GM18520 (cell line): ENCODE results near the gene PRCD.

Experiments used
- ATAC-seq: cut with Tn5 transposase; IDR thresholded peaks from one replicate; pipeline ENCODE4 v1.9.1; 2021; ENCODE audit not compliant: unreplicated experiment

PRCD gene

DNA sequence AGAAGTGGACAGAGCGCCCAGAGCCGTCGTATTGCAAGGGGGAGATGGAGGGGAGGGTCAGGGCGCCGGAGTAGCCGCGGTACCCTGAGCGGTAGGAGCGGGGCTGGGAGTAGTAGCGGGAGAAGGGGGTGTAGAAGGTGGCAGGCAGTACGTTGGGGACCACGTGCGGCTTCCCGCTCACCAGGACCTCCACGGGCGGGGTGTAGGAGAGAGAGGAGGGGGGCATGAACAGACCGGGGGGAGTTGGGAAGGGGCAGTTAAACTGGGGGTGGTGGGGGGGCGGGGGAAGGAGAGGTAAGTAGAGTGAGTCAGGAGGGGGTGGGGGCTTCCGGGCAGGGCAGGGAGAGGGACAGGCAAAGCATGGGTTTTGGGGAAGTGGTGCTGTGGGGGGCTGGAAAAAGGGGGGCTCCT lies 29.0 kb downstream of the PRCD start:
- ATAC-seq, result no peak

DNA sequence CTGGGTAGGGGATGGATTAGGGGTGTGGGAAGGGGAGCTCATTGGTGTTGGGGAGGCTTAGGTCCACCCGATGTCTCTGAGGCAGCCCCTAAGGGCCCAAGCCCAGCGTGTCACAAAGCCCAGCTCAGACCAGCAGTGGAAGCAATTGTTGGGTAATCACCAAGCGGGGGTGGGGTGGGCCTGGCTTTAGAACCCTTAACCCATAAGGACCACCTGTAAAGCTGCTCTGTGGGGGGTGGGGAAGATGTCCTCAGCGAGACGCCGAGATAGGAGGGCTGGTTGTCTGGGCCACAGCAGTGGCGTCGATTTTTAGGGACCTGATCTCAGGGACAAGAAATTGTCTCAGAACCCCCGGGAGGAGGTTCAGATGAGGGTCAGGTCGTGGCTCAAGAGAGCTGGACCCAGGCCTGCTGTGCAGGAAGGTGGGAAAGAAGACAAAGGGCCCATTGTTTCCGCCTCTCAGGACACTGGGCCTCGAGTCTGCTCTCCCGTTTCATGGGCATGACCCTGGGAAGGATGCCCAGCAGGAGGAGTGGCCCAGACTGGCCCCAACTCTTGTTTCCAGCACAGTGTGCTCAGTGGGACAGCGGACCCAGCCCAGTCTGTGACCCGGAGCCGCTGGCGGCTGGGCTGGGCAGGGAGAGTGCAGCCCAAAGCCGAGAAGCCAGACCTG lies 29.9 kb downstream of the PRCD start:
- ATAC-seq, result no peak

DNA sequence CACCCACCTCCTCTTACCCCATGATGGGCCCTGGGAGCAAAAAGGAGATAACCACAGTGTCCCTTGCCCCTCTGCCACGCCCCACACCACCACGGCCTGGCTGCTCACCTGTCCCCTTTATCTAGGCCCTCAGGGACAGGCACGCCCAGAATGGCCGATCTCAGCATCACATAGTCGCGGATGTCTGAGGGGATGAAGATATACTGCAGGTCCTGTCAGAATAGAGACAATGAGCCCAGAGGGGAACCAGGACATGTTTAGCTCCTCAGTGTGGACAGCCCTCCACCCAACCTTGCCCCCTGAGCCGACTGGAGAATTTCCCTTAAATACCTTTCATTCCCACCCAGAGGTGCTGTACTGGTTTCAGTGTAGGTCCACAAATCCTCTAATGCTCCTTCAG lies 30.6 kb downstream of the PRCD start:
- ATAC-seq, result no peak

DNA sequence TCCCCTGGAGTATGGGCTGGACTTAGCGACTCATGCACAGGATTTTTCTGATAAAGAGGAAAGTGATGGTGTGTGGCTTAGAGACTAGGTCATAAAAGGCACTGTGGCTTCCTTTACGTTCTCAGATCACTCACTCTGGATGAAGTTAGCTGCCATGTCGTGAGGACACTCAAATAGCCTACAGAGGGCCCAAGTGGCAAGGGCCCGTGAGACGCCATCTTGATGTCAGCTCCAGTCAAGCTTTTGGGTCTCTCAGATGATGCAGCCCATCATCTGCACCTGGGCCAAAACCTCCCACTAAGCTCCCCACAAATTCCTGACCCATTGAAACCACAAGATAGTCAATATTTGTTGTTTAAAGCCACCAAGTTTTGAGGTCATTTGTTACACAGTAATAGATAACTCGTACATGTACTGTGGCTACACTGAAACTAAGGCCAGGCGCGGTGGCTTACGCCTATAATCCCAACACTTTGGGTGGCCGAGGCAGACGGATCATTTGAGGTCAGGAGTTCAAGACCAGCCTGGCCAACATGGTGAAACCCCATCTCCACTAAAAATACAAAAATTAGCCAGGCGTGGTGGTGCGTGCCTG lies 31.1 kb downstream of the PRCD start:
- ATAC-seq, result no peak

DNA sequence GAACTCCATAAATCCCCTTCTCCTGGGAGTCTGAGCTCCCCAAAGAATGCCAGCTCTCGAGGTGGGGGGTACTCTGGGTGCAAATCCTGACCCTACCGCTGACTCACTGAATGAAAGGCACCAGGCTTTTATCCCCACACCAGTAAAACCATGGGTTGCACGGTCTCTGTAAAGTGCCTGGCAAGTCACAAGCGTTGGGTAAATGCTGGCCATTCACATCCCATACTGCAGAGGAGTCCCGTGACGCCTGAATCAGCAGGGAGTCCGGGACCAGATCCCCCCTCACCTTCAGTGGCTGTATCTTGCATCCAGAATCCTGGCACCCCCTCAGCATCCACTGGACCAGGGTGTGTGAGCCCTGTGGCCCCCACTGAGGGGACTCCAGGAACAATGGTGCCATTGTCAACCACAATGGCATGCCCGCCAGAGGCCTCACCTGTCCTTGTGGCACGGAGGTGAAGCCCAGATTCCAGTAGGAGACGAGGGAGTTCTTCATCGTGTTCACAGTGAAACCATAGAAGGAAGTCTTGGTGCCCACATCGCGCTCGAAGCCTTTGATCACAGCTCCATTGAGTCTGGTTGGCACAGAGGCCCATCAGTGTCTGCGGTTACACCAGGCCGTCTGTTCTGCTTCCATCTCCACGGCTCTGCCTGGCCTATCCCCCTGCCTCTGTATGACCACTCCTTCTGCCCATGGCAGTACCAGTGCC lies 32.5 kb downstream of the PRCD start:
- no peak for ATAC-seq

DNA sequence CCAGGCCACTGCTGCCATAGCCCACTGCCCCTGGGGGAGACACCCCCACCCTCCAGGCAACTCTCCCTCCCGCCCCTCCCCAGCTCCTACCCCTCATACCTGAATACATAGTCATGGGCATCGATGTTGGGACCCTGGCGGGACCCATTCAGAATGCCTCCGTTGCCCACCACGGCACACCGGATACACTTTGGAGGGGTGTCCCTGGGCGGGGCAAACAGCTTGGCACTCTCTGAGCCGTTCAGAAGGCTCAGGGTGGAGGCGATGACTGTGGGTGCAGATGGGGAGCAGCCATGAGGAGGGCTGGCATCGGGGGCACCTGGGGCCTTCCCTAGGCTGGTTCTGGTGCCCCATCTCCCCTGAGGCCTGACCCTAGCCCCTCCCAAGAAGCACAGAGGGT lies 33.3 kb downstream of the PRCD start:
- ATAC-seq, result no peak

DNA sequence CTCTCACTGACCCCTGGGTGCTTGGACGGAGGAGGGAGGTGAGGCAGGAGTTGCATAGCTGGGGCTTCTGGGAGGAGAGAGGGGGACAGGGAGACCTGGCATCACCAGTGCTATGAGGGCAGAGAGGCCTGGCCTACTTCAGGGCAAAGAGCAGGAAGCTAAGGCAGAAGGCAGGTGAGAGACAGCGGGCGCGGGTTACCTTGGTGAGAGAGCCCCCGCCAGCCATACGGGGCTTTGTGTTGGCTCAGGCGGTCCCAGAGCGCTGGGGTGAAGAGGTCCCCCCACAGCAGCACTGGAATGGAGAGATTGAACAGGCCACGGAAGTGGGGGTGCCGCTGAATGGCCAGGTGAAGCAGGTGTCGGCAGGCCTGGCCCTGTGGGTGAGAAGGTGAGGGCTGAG lies 34.3 kb downstream of the PRCD start:
- no peak for ATAC-seq

DNA sequence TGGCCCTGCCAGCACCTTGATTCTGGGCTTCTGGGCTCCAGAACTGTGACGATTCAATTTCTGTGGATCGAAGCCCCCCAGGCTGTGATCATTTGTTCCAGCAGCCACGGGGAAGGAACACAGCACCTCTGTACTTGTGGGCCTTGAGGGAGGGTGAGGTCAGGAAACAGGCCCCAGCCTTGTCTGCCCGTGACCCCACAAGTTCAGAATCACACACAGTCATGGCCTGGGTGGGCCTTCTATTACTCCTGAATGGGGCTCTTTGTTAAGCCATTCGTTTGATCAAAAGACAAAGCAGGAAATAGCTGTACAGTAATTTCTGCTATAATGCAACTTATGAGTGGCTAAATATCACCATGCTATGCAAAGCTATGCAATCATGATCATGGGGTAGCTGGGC lies 35.7 kb downstream of the PRCD start:
- ATAC-seq, result no peak

DNA sequence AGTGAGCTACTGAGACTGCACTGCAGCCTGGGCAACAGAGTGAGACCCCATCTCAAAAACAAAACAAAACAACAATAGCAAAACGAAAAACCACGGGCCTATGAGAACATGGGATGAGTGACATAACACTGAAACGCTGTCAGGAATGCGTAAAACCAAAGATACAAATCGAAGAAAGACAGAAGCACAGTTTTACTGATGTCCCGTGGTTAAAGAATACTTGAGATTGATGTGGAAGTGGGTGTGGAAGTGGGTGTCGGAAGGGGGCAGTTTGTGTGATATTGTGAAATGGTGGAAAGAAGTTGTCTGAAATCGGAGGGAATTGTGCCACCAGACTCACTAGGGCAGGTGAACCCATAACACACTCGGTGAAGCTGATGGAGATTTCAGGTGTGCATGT lies 36.3 kb downstream of the PRCD start:
- no peak for ATAC-seq

DNA sequence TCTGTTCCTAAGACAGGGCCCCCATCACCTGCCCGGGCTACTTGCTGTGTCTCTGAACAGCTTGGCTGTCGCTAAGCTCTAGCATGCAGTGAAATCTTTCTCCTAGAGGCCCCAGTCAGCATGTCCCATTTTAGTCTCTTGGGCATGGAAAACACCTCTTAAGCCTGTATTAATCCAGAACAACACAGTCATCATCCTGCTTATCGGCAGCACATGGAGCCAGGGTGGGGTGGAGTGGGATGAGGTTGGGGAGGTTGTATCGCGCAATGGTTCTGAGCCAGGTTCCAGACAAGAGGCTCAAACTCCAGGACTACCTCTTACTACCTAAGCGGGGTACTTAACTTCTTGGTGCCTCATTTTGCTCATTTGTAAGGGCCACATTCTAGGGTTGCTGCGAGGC lies 38.0 kb downstream of the PRCD start:
- ATAC-seq, result no peak

DNA sequence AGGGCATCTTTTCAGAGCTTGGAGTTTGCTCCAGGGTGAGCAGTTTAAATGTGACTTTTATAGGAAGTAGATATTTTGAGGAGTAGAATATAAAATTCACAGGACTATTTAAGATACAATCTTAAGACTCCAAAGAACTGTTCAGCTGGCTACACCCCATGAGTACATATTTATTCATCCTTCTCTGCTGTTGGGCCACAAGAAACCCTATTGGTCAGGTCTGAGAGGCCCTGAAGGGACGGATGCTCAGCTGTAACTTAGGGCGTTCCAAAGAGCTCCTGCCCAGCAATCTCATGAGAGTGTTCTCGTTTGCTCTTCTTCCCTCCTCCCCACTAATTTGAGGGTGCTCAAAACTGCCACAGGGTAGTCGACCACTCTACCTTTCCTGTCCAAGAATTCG lies 38.5 kb downstream of the PRCD start:
- no peak for ATAC-seq

DNA sequence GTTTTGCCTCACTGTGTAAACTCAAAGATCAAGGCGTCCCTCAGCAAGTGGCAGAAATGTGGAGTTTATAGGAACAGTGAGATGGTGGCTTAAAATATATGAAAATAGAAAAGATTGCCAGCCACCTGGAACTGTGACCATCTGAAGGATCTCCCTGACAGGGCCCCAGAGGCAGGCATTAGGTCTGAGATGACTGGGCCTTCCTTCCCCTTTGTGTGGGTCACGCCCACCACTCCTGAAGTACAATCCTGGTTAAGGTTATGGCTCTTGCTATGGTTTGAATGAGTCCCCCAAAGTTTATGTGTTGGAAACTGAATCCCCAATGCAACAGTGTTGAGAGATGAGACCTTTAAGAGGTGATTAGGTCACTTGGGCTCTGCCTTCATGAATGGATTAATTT lies 39.4 kb downstream of the PRCD start:
- ATAC-seq, result no peak

DNA sequence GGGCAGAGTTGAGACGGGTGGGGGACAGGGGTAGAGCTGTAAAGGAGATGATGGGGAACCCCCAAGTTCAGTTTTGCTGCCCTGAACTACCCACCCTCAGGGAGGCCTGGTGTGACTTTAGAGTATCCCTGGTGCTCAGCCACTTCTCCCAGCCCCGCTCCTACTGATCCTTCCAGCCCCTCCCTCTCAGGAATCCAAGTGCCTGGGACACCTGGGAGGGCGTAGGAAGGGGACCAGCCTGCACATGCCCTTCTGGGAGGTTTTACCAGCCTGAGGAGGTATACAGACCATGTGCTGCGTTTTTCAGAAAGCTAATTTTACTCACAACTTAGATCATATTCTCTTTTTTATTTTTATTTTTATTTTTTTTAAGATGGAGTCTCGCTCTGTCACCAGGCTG lies 41.7 kb downstream of the PRCD start:
- ATAC-seq, result no peak

DNA sequence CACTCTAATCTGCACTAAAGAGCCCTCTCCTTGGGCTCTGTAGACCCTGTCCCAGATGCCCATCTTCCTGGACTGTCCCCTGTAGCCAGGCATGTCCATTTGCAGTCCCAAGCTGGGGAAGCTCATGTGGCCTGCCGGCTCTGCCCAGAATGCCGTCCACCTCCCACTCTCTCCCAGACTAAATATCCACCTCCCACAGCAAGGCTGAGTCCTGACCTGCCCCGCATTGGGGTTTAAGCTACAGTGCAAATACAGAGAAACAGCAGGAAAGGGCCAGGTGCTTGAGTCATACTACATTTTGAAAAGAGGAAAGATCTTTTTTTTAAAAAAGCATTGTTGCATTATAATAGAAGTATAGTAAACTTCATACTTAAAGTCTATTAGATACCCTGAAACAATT lies 42.8 kb downstream of the PRCD start:
- no peak for ATAC-seq

DNA sequence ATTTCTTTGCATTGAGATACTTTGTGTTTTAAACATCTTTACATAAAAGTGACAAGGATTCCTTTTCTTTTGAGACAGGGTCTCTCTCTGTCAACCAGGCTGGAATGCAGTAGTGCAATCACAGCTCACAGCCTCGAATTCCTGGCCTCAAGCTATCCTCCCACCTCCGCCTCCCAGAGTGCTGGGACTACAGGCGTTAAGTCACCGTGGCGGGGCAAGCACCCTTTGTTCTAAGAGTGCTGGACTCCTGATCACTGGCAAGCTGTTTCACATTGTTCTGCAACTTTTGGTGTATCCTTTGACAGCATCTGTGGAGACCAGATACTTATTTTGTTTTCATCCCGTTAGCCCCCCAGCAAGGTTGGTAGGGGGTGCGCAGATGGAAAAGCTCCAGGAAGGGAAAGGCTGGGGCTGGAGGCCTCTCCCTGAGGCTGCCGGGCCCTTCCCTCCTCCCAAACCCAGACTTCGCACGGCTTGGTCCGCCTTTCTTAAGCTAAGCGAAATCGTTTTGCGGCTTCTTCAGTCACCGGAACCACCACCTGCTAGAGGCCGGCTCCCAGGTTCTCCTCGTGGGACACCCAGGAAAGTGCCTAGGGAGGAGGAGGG lies 44.7 kb downstream of the PRCD start:
- ATAC-seq, result no peak

DNA sequence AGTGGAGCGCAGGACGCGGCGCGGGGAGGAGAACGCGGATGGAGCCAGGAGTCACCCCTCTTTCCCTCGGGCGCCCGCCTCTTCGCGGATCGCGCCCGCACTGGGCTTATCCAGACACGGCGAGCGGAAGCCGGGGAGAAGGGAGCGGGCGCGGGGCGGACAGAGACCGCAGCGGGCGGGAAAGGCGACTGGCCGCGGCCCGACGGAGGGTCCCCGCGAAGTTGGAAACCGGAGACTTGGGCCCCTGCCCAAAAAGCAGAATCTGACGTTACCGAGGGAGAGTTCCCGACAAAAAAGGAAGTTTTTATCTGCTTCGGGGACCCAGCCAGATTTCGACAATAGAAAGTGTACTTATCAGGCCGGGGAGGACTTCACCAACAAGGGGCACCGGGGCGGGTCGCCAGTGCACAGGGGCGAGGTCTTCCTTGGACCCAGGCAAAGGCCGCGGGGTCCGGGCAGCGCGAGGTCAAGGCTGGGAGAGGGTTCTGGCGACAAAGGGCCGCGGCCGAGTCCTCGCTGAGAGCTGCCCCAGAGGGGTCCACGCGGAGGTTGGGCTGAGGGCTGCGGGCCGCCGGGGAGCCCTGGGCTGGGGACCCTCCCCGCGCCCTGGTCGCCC lies 45.3 kb downstream of the PRCD start:
- no peak for ATAC-seq

DNA sequence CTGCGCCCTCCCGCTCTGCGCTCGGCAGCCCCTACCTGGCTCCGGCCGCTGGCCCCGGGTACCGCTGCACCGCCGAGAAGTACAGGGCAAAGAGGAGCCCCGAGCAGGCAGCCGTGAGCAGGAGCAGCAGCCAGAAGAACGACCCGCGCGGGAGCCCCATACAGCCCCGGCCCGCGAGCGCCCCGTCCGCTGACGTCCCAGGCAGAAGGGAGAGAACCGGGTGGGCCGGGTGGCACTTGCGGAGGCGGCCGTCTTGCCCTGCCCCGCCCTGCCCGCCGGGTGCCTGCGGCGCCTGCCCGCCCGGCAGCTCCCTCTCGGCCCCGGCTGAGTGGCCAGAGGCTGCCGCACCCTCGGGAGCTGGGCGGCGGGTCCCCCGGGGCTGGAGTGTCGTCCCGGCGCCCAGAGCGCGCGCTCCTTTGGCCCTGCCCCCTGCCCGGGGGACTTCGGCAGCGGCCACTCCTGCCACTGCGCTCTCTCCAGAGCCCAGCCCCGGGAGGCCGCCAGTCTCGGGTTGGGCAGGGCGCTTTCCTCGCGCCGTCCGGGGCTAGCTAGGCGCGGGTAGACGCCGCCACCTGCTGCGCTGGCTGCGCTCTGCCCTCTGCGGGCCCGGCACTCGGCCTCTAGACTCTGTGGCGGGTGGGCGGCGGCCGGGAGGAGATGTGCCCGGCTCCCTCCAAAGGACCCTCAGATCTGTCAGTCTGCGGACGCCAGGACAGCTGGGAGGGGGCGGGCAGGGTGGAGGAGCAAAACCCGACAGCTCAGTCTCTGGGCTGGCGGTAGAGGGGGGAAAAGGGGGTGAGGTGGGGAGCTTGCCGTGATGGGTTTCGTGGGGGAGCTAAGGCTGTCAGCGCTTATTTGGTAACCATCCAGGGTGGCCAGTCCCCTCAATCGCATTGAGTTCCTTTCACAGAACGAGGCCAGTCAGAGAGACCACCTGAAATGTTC lies 46.1 kb downstream of the PRCD start, which contains the start of gene ST6GALNAC2:
ST6GALNAC2 (minus strand) TSS at position 212 of the 945 bp plus-strand sequence; CDS start at position 160, 52 bp downstream.
- no peak for ATAC-seq

DNA sequence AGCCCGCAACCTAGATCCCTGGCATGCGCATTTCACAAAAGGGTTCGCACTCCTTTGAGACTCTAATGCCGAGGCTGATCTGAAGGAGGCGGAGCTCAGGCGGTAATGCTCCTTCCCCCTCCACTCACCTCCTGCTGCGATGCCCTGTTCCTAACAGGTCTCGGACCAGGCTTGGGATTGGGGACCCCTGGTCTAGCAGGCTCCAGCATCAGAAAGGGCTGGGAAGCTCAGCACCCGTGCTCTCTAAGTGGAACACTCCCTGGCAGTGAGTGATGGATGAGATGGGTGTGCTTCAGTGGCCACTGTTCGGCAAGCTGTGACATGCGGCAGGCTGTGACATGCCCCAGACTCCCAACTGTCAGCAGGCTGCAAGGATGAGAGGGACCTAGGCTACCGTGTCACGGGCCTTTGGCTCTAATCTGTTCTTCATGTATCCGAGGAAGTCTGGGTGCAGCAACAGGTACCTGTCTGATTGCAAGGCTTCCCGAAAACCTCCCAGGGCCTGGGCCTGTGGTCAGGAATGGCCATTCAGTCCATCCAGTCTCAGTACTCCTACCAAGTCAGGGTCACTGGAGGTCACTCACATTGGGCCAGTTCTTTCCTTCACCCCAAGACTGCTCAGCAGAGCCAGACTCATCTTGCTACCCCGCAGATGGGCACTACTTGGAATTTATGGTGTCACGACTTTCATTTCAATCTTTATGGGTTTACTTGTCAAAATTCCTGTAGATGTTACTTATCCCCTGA lies 47.1 kb downstream of the PRCD start:
- ATAC-seq, result no peak

DNA sequence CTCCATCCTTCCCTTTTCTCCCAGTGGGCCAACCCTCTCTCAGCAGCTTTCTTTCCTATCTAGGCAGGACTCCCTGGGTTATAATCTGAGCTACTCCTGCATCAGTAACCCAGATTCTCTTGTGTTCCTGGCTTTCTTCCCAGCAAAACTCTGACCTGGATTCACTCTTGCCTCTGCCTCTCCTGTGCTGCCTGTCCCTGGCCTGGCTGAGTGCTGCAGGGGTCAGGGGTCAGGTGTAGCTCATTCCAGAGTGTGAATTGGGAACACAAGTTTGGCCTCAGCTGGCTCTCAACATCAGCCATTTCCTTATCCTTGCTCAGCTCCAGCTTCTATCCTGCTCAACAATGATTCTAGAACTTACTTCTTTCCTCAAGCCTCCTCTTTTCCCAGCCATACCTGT lies 48.3 kb downstream of the PRCD start:
- no peak for ATAC-seq

DNA sequence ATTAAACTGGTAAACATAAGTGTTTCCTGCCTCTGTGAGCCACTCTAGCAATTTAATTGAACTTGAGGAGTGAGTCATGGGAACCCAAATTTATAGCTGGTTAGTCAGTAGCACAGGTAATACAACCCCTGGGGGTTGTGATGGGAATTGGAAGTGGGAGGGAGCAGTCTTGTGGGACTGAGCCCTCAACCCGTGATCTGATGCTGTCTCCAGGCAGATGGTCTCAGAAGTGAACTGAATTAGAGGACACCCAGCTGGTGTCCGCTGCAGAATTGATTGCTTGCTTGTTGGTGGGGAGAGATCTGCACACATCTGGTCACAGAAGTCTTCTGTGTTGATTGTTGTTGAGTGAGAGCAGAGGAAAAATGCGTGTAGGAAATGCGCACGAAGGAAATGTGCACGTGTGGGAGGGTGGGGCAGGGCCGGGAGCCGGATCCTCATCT lies 53.6 kb downstream of the PRCD start:
- no peak for ATAC-seq
